ENCODE data around the gene CASP5. TPM values are rescaled to one million over a fixed set of nuclear protein-coding genes. Genes with fewer than 3 reads are reported as not detected.

Gene CASP5
- total RNA-seq, 1 donor from 2014 or later, result not detected

DNA sequence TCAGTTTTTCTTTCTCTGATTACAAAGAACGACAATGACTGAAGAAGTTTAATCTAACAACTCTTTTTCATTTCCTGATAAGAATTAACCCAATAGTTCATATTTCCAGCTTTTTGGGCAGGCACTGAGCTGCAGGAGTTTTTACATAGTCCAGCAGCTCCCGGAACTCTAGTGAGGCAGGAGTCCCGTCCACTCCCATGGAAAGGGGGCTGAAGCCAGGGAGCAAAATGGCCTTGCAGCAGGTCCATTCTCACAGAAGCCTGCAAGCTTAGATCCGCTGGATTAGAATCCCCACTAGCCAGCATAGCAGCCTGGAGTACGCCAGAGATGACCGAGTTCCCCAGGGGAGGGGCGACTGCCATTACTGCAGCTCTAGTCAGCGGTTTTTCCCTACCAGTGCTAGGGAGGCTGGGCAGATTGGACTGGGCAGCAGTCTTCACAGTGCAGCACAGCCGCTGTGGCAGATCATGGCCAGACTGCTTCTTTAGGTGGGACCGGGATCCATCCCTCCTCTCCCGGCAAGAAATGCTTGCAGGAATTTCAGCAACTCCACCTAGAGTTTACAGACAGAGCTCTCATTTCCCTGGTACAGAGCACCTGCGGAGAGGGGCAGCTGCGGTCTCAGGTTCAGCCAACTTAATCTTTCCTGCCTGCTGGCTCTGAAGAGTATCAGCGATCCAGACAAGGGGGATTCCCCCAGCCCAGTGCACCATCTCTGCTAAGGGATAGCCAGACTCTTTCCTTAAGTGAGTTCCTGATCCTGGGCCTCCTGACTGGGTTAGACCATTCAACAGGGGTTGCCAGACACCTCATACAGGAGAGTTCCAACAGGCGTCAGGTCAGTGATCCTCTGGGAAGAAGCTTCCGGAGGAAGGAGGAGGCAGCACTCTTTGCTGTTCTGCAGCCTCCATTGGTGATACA is 53.9 kb downstream of the CASP5 start:
- Histone ChIP-seq H3K36me3 (ENCODE audit: control insufficient read depth, insufficient read depth, low read length) (no peaks in the 10 kb centered on the region), H3K4me3 (ENCODE audit: low read depth, low read length) (peak overlapping the region; percentile 52), H3K27me3 (ENCODE audit: control insufficient read depth, insufficient read depth, low read length) (no peaks in the 10 kb centered on the region)
- DNase-seq (ENCODE audit: low read depth), result no peak
- FAIRE-seq, result no peak
- TF ChIP-seq, protein P1, sequence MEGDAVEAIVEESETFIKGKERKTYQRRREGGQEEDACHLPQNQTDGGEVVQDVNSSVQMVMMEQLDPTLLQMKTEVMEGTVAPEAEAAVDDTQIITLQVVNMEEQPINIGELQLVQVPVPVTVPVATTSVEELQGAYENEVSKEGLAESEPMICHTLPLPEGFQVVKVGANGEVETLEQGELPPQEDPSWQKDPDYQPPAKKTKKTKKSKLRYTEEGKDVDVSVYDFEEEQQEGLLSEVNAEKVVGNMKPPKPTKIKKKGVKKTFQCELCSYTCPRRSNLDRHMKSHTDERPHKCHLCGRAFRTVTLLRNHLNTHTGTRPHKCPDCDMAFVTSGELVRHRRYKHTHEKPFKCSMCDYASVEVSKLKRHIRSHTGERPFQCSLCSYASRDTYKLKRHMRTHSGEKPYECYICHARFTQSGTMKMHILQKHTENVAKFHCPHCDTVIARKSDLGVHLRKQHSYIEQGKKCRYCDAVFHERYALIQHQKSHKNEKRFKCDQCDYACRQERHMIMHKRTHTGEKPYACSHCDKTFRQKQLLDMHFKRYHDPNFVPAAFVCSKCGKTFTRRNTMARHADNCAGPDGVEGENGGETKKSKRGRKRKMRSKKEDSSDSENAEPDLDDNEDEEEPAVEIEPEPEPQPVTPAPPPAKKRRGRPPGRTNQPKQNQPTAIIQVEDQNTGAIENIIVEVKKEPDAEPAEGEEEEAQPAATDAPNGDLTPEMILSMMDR (IDR thresholded peaks at IDR 0.05; ENCODE audit: insufficient read depth, low read length, severe bottlenecking), result no peak

DNA sequence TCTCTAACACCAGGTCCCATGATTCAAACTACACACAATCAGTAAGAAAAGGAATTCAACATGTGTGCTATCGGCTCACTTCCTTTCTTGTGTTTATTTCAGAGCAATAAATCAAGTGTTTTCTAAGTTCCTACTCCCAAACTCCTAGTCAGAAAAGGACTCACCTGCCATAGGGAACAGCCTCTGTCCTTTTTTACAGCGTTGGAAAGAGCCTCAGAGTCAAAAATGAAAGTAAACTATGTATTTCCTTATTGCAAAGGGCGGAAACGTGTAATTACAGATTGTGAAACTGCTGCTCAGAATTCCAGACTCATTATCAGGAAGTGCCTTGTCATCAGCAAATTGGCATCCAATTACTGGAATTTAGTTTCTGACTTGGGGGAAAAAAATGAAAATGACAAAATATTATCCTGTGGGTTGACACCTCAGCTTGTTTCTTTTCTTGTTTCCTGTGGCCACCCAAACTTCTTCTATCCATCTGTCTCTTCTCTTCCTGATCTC is 54.6 kb downstream of the CASP5 start, which contains the start of gene CASP4:
Gene CASP4 (minus strand): TSS at position 220 of the 501 bp plus-strand sequence. CDS start 49 bp downstream, at position 171.
- Histone ChIP-seq H3K4me3 (ENCODE audit: low read depth, low read length) (peak within 1 kb of the TSS; percentile 52), H3K27me3 (ENCODE audit: control insufficient read depth, insufficient read depth, low read length) (no peaks in the 10 kb centered on the region), H3K36me3 (ENCODE audit: control insufficient read depth, insufficient read depth, low read length) (no peaks in the 10 kb centered on the region)
- peak; percentile 93 for DNase-seq (ENCODE audit: low read depth)
- FAIRE-seq, result no peak
- TF ChIP-seq, protein P1 (IDR thresholded peaks at IDR 0.05; ENCODE audit: insufficient read depth, low read length, severe bottlenecking), result no peak

DNA sequence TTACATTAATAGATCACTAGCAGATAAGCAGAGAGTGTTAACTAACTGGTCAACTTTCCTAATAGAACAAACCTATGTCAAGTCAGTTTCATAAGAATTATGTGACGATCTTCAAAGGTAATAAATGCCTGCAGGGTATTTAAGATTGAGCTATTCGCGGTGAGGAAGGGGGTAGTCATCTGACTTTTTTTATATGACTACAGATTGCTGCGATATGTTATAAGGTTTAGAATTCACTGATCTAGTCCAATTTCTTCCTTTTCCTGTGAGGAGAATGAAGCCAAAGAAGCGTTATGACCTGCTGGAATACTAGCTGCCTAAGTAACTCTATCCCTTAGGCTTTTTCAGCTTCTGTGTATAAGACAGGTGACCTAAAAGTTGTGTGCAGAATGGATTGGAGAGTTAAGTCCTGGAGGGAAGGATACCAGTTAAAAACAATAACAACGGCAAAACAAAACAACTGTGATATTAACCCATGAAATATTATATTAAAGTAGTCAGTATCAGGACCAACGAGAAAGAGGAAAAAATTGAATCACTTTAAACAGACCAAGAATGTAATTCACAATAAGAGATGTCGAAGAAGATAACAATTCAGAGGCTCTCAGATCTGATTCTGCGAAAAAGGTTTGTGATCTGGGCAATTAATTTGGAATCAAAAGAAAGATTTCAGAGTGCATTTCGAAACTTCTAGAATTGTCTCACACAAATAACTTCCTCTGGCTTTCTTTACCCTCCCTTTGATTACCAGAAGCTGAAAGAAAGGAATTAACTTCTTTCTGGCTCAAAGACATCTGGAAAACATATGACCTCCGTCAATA is 55.2 kb downstream of the CASP5 start:
- TF ChIP-seq, protein P1 (IDR thresholded peaks at IDR 0.05; ENCODE audit: insufficient read depth, low read length, severe bottlenecking), result no peak
- Histone ChIP-seq H3K4me3 (ENCODE audit: low read depth, low read length) (peak overlapping the region; percentile 52), H3K36me3 (ENCODE audit: control insufficient read depth, insufficient read depth, low read length) (no peaks in the 10 kb centered on the region), H3K27me3 (ENCODE audit: control insufficient read depth, insufficient read depth, low read length) (no peaks in the 10 kb centered on the region)
- DNase-seq (ENCODE audit: low read depth) (peak; percentile 77), FAIRE-seq (no peak)

DNA sequence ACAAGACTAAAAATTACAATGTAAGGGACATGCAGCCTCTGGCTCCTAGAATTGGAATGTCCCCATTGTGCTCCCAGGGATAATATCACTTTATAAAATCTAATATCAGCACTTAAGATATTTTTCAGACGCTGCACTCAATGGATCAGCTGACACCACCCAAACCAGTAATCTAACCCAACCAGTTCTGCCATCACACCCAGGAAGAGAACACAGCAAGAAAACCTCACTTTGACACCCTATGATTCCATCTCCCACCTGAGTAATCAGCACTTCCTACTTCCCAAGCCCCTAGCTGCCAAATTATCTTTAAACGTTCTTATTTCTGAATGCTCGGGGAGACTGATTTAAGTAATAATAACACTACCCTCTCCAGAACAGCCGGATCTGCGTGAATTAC is 57.2 kb downstream of the CASP5 start:
- Histone ChIP-seq H3K27me3 (ENCODE audit: control insufficient read depth, insufficient read depth, low read length) (no peaks in the 10 kb centered on the region), H3K36me3 (ENCODE audit: control insufficient read depth, insufficient read depth, low read length) (peaks cover 2% of the 10 kb centered on the region), H3K4me3 (ENCODE audit: low read depth, low read length) (no peak overlapping the region)
- TF ChIP-seq, protein P1 (IDR thresholded peaks at IDR 0.05; ENCODE audit: insufficient read depth, low read length, severe bottlenecking), result no peak
- FAIRE-seq, result no peak
- DNase-seq (ENCODE audit: low read depth), result peak; percentile 54

DNA sequence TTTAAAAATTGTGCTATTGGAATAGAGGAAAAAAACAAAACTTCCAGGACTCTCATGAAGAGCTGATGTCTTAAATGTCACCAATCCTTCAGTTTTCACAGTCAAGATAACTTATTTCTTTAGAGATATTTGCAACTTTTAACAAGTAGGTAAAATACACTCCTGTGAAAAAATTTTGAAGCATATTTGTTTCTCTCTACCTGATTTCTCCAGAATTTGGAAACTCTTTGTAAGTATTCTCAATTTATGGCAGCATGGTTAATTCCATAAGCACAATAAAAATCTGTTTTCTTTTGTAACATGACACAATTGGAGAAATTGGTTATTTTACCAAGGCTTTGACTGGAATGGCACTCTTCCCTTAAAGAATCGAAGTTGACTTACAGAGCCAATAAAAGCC is 58.7 kb downstream of the CASP5 start:
- FAIRE-seq (no peak), DNase-seq (ENCODE audit: low read depth) (no peak)
- peaks cover 2% of the 10 kb centered on the region for H3K36me3 ChIP-seq (ENCODE audit: control insufficient read depth, insufficient read depth, low read length)
- TF ChIP-seq, protein P1 (IDR thresholded peaks at IDR 0.05; ENCODE audit: insufficient read depth, low read length, severe bottlenecking), result no peak
- no peaks in the 10 kb centered on the region for H3K27me3 ChIP-seq (ENCODE audit: control insufficient read depth, insufficient read depth, low read length)
- H3K4me3 ChIP-seq (ENCODE audit: low read depth, low read length), result no peak overlapping the region
